K562 (cell line): Measurements from ENCODE around the gene CCDC92.

Experiments
- BRF1 ChIP-seq: IDR thresholded peaks from 3 replicates; pipeline ENCODE4 v1.6.1; 2011; ENCODE audit warnings: borderline replicate concordance, mild to moderate bottlenecking; ENCODE audit not compliant: insufficient read length; ENCODE audit errors: extremely low read depth
- KAT7 ChIP-seq: sonication (generic); formaldehyde crosslinking; IDR thresholded peaks from 2 replicates; pipeline ENCODE4 v1.8.0; 2022; ENCODE audit warnings: missing genetic modification reagents, mild to moderate bottlenecking, borderline replicate concordance
- KDM5B ChIP-seq: fragments of 200-600 bp; sonication (generic); IDR thresholded peaks from 2 replicates; pipeline ENCODE4 v1.6.1; 2012; ENCODE audit warnings: low read depth, mild to moderate bottlenecking, moderate library complexity, low read length, control low read depth, inconsistent platforms; ENCODE audit not compliant: insufficient replicate concordance
- MBD2 ChIP-seq: sonication (generic); IDR thresholded peaks from 2 replicates; pipeline ENCODE4 v1.6.1; 2016; ENCODE audit warnings: low read depth, borderline replicate concordance
- MXI1 ChIP-seq: IDR thresholded peaks from 2 replicates; pipeline ENCODE4 v1.6.1; 2011; ENCODE audit warnings: low read depth, mild to moderate bottlenecking, improper control_type of control experiment, low read length
- SP1 ChIP-seq: sonication (generic); formaldehyde crosslinking; IDR thresholded peaks from 2 replicates; pipeline ENCODE4 v1.8.1; 2022; ENCODE audit warnings: mild to moderate bottlenecking, missing genetic modification reagents
- SRSF9 ChIP-seq: fragments of 200-400 bp; formaldehyde crosslinking; IDR thresholded peaks from 2 replicates; pipeline ENCODE4 v1.6.1; 2017; ENCODE audit warnings: low read depth, low read length, borderline replicate concordance
- ZBTB17 ChIP-seq: fragments of 450-650 bp; formaldehyde crosslinking; IDR thresholded peaks from 2 replicates; pipeline ENCODE4 v1.4.0; 2020; ENCODE audit warnings: mild to moderate bottlenecking
- ZNF324 ChIP-seq: fragments of 250-450 bp; sonication (Bioruptor Pico); IDR thresholded peaks from 2 replicates; pipeline ENCODE4 v1.4.0; 2020; ENCODE audit warnings: mild to moderate bottlenecking
- ZNF444 ChIP-seq: fragments of 250-450 bp; sonication (Bioruptor Pico); IDR thresholded peaks from 2 replicates; pipeline ENCODE4 v1.4.0; 2020; ENCODE audit warnings: mild to moderate bottlenecking, moderate library complexity
- TF ChIP-seq, protein P1 (sequence below), 2 experiments: fragments of 450-650 bp in 1 of 2; IDR thresholded peaks; 2 replicates each; pipeline ENCODE4 v1.6.1; 2011 to 2017; ENCODE audit warnings: low read depth in 2 of 2, antibody characterized with exemption in 1 of 2, borderline replicate concordance in 1 of 2, low read length in 1 of 2, mild to moderate bottlenecking in 1 of 2, mixed read lengths in 1 of 2; ENCODE audit not compliant: control insufficient read depth in 1 of 2

DNA sequence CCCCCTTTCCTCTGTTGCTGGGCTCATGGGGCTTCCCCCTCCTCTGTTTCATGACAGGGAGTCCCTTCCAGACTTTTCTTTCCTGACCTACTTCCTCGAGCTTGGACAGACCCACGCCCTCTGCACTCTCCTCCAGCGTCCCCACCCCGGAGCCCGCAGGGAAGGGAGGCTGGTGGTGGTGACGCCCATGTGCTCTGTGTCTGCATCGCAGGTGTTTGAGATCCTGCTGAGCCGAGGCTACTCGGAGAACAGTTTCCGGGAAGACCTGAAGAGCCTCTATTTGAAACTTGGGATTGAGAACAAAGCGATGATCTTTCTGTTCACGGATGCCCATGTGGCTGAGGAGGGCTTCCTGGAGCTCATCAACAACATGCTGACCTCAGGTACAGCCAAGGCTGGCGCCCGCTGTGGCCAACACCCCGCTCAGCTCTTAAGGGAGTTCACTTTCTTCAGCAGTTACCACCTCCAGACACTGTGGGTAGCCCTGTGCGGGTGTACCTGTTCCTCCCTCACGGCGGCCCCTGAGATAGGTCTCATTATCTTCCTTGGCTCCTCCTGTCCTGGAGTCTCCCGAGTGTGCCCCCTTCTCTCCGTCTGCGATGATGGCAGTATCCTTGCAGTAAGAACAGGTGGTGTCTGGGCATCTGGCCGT lies 85.6 kb downstream of the CCDC92 start:
- TF ChIP-seq MBD2: no peak
- no peak for TF ChIP-seq ZNF444 (CRISPR knock-in tag)
- no peak for TF ChIP-seq KDM5B
- no peak for TF ChIP-seq MXI1
- no peak for TF ChIP-seq ZNF324
- no peak for TF ChIP-seq BRF1
- no peak for TF ChIP-seq KAT7 (CRISPR knock-in tag)
- TF ChIP-seq, protein P1, sequence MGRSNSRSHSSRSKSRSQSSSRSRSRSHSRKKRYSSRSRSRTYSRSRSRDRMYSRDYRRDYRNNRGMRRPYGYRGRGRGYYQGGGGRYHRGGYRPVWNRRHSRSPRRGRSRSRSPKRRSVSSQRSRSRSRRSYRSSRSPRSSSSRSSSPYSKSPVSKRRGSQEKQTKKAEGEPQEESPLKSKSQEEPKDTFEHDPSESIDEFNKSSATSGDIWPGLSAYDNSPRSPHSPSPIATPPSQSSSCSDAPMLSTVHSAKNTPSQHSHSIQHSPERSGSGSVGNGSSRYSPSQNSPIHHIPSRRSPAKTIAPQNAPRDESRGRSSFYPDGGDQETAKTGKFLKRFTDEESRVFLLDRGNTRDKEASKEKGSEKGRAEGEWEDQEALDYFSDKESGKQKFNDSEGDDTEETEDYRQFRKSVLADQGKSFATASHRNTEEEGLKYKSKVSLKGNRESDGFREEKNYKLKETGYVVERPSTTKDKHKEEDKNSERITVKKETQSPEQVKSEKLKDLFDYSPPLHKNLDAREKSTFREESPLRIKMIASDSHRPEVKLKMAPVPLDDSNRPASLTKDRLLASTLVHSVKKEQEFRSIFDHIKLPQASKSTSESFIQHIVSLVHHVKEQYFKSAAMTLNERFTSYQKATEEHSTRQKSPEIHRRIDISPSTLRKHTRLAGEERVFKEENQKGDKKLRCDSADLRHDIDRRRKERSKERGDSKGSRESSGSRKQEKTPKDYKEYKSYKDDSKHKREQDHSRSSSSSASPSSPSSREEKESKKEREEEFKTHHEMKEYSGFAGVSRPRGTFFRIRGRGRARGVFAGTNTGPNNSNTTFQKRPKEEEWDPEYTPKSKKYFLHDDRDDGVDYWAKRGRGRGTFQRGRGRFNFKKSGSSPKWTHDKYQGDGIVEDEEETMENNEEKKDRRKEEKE (IDR thresholded peaks at IDR 0.05; ENCODE audit: borderline replicate concordance in 1 of 2, control insufficient read depth in 1 of 2, low read depth in 2 of 2, low read length in 1 of 2): no peak
- no peak for TF ChIP-seq SRSF9
- TF ChIP-seq SP1 (CRISPR knock-in tag): no peak
- no peak for TF ChIP-seq ZBTB17 (CRISPR knock-in tag)
